ENCODE data around the gene CAMTA2. TPM values are rescaled to one million over a fixed set of nuclear protein-coding genes. Genes with fewer than 3 reads are reported as not detected.

The CAMTA2 gene
- total RNA-seq, 1 donor from 2014 or later, result 0.34 TPM

DNA sequence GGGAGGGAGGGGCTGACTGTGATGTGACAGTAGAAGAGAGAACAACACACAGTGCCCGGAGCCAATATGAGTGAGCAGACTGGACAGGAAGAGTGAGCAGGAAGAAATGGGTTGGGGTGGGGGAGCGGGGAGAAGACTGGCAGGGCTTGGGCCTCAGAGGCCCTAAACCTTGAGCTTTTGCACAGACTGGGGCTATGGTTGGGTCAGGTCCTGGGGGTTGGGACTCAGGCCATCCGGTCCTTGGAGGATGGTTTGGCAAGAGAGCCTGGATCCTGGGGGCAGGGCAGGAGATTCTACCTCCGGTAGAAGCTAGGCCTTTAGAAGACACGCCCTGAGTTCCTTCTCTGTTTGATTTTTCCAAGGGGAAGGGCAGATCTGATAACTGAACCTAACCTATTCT lies 1.1 kb downstream of the CAMTA2 start:
- Histone ChIP-seq H3F3A (ENCODE audit: low read depth) (peaks cover 18% of the 10 kb centered on the region), H3K4me2 (peak overlapping the region; percentile 94), H3K4me3 (peak overlapping the region; percentile 69), H3K79me2 (ENCODE audit: low read depth) (no peaks in the 10 kb centered on the region), H4K20me1 (ENCODE audit: low read depth) (no peaks in the 10 kb centered on the region), H3K27me3 (peaks cover 42% of the 10 kb centered on the region), H3K27ac (no peak overlapping the region), H3K9me3 (ENCODE audit: low read depth) (no peaks in the 10 kb centered on the region), H3K9ac (no peak overlapping the region), H3K36me3 (no peaks in the 10 kb centered on the region), H3K4me1 (peaks cover 6% of the 10 kb centered on the region), H2AFZ (replicated peaks) (no peak overlapping the region)
- TF ChIP-seq EZH2phosphoT487 (IDR thresholded peaks at IDR 0.05), result no peak
- TF ChIP-seq EZH2 (IDR thresholded peaks at IDR 0.05), result no peak
- TF ChIP-seq CTCF (IDR thresholded peaks at IDR 0.05), result no peak
- Mint-ChIP-seq H3K4me3 (peak overlapping the region; percentile 86), H3K27ac (no peak overlapping the region), H3K4me1 (peaks cover 25% of the 10 kb centered on the region), H3K36me3 (no peaks in the 10 kb centered on the region), H3K9me3 (no peaks in the 10 kb centered on the region), H3K27me3 (ENCODE audit: insufficient read depth, low read depth) (peaks cover 17% of the 10 kb centered on the region)
- no peak for DNase-seq (ENCODE audit: low spot score)

DNA sequence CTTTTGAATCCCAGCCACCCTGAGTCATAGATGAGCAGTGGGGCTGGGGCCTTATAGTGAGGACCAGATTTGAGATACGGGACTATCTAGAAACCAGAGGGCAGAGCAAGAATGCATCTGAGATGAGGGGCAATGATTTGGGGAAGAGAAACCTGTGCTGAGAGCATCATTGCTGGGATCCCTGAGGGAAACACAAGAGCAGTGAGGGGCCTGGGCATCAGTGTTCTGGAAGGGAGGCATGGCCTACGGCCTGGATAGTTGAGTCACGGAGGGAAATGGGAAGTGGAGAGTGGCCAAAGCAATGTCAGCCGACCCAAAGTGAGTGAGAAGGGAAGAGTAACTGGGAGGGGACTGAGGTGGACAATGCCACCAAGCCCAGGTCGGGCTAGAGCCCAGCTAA lies 5.2 kb downstream of the CAMTA2 start:
- Mint-ChIP-seq H3K36me3 (peaks cover 4% of the 10 kb centered on the region), H3K27ac (no peak overlapping the region), H3K4me3 (no peak overlapping the region), H3K27me3 (ENCODE audit: insufficient read depth, low read depth) (peaks cover 15% of the 10 kb centered on the region), H3K4me1 (peaks cover 17% of the 10 kb centered on the region), H3K9me3 (no peaks in the 10 kb centered on the region)
- H3K36me3 ChIP-seq, result no peaks in the 10 kb centered on the region
- no peak for DNase-seq (ENCODE audit: low spot score)
- H3K27me3 ChIP-seq, result peaks cover 34% of the 10 kb centered on the region
- H2AFZ ChIP-seq (replicated peaks), result no peak overlapping the region
- H3K4me3 ChIP-seq, result no peak overlapping the region
- H3K9me3 ChIP-seq (ENCODE audit: low read depth), result no peaks in the 10 kb centered on the region
- H3K4me2 ChIP-seq, result no peak overlapping the region
- peaks cover 12% of the 10 kb centered on the region for H3F3A ChIP-seq (ENCODE audit: low read depth)
- no peak overlapping the region for H3K27ac ChIP-seq
- H3K4me1 ChIP-seq, result peaks cover 4% of the 10 kb centered on the region
- no peaks in the 10 kb centered on the region for H3K79me2 ChIP-seq (ENCODE audit: low read depth)
- TF ChIP-seq CTCF (IDR thresholded peaks at IDR 0.05), result no peak
- no peak for TF ChIP-seq EZH2 (IDR thresholded peaks at IDR 0.05)
- TF ChIP-seq EZH2phosphoT487 (IDR thresholded peaks at IDR 0.05), result no peak
- no peak overlapping the region for H3K9ac ChIP-seq
- no peaks in the 10 kb centered on the region for H4K20me1 ChIP-seq (ENCODE audit: low read depth)

DNA sequence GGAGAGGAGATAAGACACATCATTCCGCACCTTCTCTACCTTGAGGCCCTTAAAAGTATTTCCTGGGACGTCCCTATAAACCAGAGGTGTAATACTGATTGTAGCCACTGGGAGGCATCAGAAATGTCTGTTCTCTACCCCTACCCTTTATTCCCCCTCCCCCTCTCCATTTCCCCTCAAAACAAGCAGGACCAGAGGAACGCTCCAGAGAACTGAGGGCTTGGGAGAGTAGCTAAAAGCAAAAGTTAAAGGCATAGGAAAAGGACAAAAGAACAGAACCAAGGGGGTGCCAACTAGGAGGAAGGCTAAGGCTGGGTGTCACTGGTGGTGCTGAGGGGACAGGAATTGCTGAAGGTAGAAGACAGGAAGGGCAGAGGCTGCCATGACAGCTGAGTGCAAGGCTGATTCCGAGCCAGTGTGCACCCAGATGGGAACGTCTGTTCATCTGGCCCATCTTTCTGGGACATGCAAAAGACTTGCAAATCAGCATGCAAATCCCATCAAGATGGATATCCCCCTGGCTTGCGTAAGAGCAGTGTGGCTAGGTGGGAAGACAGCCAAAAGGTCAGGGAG lies 6.7 kb downstream of the CAMTA2 start:
- peak; percentile 85 for DNase-seq (ENCODE audit: low spot score)
- no peak overlapping the region for H3K9ac ChIP-seq
- H3K9me3 ChIP-seq (ENCODE audit: low read depth), result no peaks in the 10 kb centered on the region
- peaks cover 8% of the 10 kb centered on the region for H3K4me1 Mint-ChIP-seq
- H3K27ac Mint-ChIP-seq, result peak overlapping the region; percentile 58
- H3F3A ChIP-seq (ENCODE audit: low read depth), result no peaks in the 10 kb centered on the region
- H3K4me3 Mint-ChIP-seq, result no peak overlapping the region
- no peaks in the 10 kb centered on the region for H3K36me3 ChIP-seq
- no peaks in the 10 kb centered on the region for H3K9me3 Mint-ChIP-seq
- H2AFZ ChIP-seq (replicated peaks), result peak overlapping the region; percentile 71
- H3K79me2 ChIP-seq (ENCODE audit: low read depth), result no peaks in the 10 kb centered on the region
- H3K36me3 Mint-ChIP-seq, result peaks cover 4% of the 10 kb centered on the region
- no peaks in the 10 kb centered on the region for H4K20me1 ChIP-seq (ENCODE audit: low read depth)
- H3K27me3 ChIP-seq, result peaks cover 34% of the 10 kb centered on the region
- H3K4me2 ChIP-seq, result no peak overlapping the region
- H3K4me1 ChIP-seq, result peaks cover 4% of the 10 kb centered on the region
- TF ChIP-seq EZH2 (IDR thresholded peaks at IDR 0.05), result no peak
- TF ChIP-seq CTCF (IDR thresholded peaks at IDR 0.05), result peak; percentile 76
- no peak overlapping the region for H3K27ac ChIP-seq
- no peak overlapping the region for H3K4me3 ChIP-seq
- peaks cover 13% of the 10 kb centered on the region for H3K27me3 Mint-ChIP-seq (ENCODE audit: insufficient read depth, low read depth)

Measured in neural progenitor cell (in vitro differentiated cells).